GM21723 (cell line): ENCODE measurements around the gene AGGF1.
"Not testable (repeated sequence)": the region's sequence is repeated elsewhere in the genome, so short reads cannot be mapped to it uniquely, and the experiment has no call there.

Experiments used
- ATAC-seq: cut with Tn5 transposase; IDR thresholded peaks from one replicate; pipeline ENCODE4 v1.9.1; 2021; ENCODE audit warnings: mild to moderate bottlenecking, moderate library complexity; ENCODE audit not compliant: unreplicated experiment

The AGGF1 gene

GRCh38 chr5:77030097-77031071, at the start of gene AGGF1:
Gene AGGF1, plus strand, starts transcription at chr5:77030404. Its CDS starts 363 bp downstream, at chr5:77030767.
- peak; percentile 99 for ATAC-seq

GRCh38 chr5:76980518-76981144, 49.6 kb upstream of the AGGF1 start:
- ATAC-seq: no peak

DNA sequence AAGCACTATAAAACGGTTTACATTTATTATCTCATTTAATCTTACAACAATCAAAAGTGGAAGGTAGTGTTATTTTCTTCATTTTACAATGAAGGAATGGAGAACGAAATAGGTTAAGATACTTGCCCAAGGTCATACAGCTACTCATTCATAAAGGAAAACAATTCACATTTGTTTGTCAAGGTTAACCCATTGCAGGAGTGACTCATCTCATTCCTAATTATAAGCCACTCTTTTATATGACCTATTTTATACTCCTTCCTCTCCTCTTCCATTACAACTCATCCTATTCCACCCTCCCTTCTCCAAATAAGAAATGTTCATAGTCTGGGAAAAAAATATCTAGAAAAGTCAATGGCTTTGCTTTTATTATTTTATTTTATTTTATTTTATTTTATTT, 47.8 kb upstream of the AGGF1 start:
- ATAC-seq: no peak

DNA sequence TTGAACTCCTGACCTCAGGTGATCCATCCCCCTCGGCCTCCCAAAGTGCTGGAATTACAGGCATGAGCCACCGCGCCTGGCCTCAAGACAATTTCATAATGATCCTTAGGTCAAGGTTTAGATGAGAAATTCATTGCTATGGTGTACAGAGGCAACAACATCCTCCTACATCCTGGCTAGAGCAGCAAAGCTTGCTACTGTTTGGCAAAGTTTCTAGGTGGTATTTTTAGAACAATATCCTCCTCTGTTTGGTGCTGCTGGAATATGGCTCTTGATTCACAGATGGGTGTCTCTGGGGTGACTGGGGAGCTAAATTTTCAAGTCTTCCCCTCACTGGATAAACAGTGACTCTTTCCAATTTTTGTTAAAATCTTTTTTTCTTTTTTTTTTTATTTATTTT, 46.7 kb upstream of the AGGF1 start:
- ATAC-seq: no peak

- ATAC-seq: no peak
These were observed 43.2 kb upstream of the AGGF1 start for GRCh38 chr5:76986825-76987526.

GRCh38 chr5:76990899-76991459, 39.2 kb upstream of the AGGF1 start:
- ATAC-seq: no peak

- not testable (repeated sequence) for ATAC-seq
These were observed 36.8 kb upstream of the AGGF1 start for GRCh38 chr5:76993436-76993835.

DNA sequence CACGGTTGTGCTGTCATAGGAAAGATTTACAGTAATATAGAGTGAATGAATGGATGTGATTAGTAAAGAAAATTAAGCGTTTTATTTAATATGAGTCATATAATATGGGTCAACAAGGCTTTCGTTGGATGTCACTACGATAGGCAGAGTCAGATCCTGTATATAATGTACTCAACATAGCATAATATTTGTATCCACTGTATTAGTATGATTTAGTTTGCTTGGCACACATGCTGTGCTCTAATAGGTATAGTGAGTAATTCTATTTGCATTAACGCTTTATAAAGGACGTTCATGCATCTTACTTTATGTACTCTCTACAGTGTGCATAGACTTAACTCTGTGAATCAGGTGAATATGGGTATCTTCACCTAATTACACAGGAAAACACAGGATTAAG, 35.9 kb upstream of the AGGF1 start:
- no peak for ATAC-seq

DNA sequence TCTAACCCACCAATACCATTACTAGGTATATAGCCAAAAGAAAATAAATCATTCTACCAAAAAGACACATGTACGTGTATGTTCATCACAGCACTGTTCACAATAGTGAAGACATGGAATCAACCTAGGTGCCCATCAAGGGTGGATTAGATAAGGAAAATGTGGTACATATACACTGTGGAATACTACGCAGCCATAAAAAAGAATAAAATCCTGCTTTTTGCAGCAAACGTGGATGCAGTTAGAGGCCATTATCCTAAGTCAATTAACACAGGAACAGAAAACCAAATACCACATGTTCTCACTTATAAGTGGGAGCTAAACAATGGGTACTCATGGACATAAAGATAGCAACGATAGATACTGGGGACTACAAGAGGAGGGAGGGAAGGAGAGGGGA, 32.0 kb upstream of the AGGF1 start:
- ATAC-seq: not testable (repeated sequence)

GRCh38 chr5:76999451-76999850, 30.8 kb upstream of the AGGF1 start:
- ATAC-seq: no peak

DNA sequence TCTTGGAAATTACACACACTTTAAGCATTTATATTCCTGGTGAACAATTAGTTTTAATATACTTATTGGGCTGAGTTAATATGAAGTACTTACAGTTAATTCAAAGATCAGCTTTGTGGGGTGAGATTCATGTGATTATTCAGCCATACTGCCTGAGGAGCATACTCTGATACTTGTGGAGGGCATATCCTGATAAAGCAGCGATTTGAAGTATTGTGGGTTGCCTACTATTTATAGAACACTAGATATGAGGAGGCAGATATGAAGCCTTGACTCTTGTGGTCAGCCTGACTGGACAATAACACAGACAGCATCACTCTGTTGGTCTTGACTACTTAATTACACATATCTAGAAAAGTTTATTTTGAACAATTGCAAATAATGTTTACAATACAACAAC, 27.0 kb upstream of the AGGF1 start:
- no peak for ATAC-seq

DNA sequence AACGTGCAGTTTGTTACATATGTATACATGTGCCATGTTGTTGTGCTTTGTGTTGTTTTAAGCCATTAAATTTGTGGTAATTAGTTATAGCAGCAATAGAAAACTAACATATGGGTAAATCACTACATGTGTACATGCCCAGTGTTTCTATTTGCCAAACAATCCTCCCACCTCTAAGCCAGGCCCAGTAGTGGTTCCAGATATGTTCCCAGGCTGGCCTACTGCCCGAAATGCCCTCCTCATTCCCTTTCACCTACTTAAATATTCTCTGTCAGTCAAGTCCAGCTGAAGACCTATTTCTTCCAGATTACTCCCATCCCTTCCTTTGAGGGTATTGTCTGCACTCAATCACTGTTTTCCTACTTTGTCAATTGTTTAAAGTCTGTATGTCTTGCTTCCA, 24.1 kb upstream of the AGGF1 start:
- no peak for ATAC-seq

DNA sequence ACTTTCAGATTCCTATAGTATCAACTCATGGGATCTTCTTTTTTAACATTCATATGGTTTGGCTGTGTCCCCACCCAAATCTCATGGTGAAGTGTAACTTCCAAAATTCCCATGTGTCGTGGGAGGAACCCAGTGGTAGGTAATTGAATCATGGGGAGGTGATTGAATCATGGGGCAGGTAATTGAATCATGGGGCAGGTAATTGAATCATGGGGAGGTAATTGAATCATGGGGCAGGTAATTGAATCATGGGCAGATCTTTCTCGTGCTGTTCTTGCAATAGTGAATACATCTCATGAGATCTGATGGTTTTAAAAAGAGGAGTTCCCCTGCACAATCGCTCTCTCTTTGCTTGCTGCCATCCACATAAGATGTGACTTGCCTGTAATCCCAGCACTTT, 21.8 kb upstream of the AGGF1 start:
- no peak for ATAC-seq

DNA sequence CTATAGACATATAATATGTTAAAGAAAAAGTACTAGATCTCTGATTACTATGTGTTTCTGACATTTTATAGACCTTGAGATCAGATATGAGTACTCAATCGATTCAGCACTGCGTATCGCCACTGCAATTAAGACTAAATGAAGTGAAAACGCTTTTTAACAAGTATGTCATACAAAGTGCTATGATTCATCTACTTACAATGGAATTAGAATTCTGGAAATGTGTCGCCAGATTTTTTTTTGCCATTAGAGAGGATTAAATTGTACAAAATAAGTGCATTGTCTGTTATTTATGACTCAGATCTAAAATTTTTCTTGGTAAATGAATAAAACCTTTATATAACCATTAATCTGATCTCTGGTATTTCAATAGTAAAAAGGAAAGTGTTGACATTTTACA, 20.0 kb upstream of the AGGF1 start:
- ATAC-seq: no peak

DNA sequence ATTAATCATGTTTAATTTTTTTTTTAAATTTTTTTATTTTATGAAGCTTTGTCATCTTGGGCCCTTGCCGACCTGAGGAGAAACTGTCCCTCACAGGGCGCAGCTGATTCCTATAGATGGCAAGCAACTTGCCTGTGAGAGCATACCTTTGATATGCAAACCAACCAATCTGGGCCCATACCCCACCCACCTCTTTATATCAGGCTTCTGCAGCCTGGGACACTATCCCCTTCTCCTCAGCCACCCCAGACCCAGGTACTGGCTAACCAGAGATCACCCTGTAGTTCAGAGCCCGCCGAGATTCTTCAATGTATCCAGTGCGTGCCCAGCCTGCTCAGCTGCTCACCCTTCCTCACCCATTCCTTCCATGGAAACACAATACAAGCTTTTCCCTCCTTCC, 18.7 kb upstream of the AGGF1 start:
- no peak for ATAC-seq

GRCh38 chr5:77012601-77013000, 17.6 kb upstream of the AGGF1 start:
- ATAC-seq: no peak

DNA sequence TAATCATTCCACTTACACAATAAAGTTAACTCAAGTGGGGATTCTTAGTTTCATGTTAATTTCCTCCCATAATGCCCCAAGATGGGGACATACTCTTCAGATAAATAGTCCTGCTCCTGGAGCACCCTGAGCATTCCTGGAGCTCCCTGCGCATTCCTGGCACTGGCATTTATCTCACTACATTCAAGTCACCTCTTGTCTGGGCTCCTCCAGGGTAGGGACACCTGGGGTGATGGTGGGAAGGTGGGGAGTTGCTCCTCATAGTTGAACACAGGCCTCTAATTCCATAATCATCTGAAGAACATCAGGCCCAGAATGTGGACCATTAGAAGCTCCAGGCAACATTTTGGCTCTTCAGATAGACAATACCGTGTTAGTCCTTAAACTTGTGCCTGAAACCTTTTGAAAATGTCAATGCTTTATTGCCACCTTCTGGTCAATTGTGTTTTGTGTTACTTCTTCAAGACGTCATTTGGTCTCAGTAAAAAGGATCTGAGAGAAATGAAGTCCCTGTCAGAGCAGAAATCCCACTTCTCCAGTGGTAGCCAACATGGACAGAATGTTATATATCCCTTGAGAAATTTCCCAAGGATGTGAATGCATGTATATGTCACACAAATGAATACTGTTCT, 14.2 kb upstream of the AGGF1 start:
- ATAC-seq: no peak

DNA sequence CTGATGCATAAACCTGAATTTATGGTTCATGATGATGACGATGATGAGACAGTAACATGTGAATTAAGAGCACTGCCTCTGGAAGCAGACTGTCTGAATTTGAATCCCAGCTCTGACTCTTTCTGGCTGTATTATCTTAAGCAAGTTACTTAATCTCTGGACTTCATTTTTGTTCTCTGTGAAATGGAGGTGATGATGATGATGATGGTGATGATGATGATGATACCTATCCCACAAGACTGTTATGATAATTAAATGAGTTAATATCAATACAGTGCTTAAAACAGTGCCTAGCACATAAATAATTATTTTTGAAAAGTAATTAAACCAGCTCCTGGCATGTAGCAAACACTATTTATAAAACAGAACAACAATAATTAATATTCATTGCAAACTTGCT, 13.2 kb upstream of the AGGF1 start:
- ATAC-seq: no peak

- ATAC-seq: no peak
These were observed 12.5 kb upstream of the AGGF1 start for GRCh38 chr5:77017668-77018067.

GRCh38 chr5:77022511-77023417, 7.4 kb upstream of the AGGF1 start:
- no peak for ATAC-seq
